Cardiac septum (tissue), 1 donor: Measurements from ENCODE around the gene CENPB. TPM values are rescaled to one million over a fixed set of nuclear protein-coding genes. Genes with fewer than 3 reads are reported as not detected.
"Not testable (repeated sequence)": the region's sequence is repeated elsewhere in the genome, so short reads cannot be mapped to it uniquely, and the experiment has no call there.

Experiments used
- DNase-seq: peaks from one replicate; pipeline ENCODE4 v3.0.0-alpha.2; 2020; ENCODE audit warnings: low spot score
- intact Hi-C: fragments of 100-400 bp; cut with DNase I; formaldehyde crosslinking; loops from one replicate; pipeline ENCODE4 v1.14.0; 2022
- long read RNA-seq: library from polyadenylated mRNA; unstranded; transcript quantifications from one replicate; pipeline ENCODE4 v2.0.0, GENCODE V29; 2021
- total RNA-seq: library from RNA; stranded (reverse); fragmentation: NEBNext Ultra II Directional; extraction: Animal tissue kit (Norgen Biotek cat#: 25700); gene quantifications from one replicate; pipeline ENCODE4 v1.2.1, GENCODE V29; 2021
- donor health status: DM: no; HTN: no; CAD: no.

CENPB gene
- total RNA-seq: 79.8 TPM
- long read RNA-seq, transcript CENPB-201 (1 exons, 2,840 nt): major isoform, 15 of 15 reads
- long read RNA-seq, partial matches to known transcripts: 0 of 15 reads
- long read RNA-seq, other reads (novel, unspliced or antisense): 0 of 15 reads

GRCh38 chr20:3786665-3787323 is at the start of gene CENPB:
TSS of gene CENPB (minus strand) at chr20:3786740. CDS start at chr20:3786483, 257 bp downstream.
- intact Hi-C loops: loop anchor here (1.0 to 10.0 kb wide), 3 partner anchors 32 to 288 kb away; partner anchors contain the start of gene RNF24
- DNase-seq: peak; percentile 94

- intact Hi-C loops: no loop called here
- DNase-seq: no peak
Observed at GRCh38 chr20:3836132-3836531, 49.6 kb upstream of the CENPB start.

GRCh38 chr20:3829891-3830290 is 43.4 kb upstream of the CENPB start:
- DNase-seq, intact Hi-C loops: not testable (repeated sequence)

- DNase-seq: no peak
- intact Hi-C loops: no loop called here
Observed at GRCh38 chr20:3828798-3829197, 42.3 kb upstream of the CENPB start.

GRCh38 chr20:3826420-3826819 is 39.9 kb upstream of the CENPB start:
- intact Hi-C loops: no loop called here
- no peak for DNase-seq

GRCh38 chr20:3825526-3825925 is 39.0 kb upstream of the CENPB start:
- DNase-seq: no peak
- intact Hi-C loops: no loop called here

GRCh38 chr20:3823881-3824280 is 37.3 kb upstream of the CENPB start:
- intact Hi-C loops: no loop called here

GRCh38 chr20:3821996-3822395 is 35.5 kb upstream of the CENPB start:
- no peak for DNase-seq
- intact Hi-C loops: no loop called here

More at GRCh38 chr20:3823881-3824280, 37.3 kb upstream of the CENPB start:
- DNase-seq: no peak

- intact Hi-C loops: no loop called here
- DNase-seq: no peak
Observed at GRCh38 chr20:3820901-3821727, 34.6 kb upstream of the CENPB start.

GRCh38 chr20:3820048-3820900 is 33.7 kb upstream of the CENPB start, which contains the start of gene AP5S1:
TSS of gene AP5S1 (plus strand) at chr20:3820547. CDS start at chr20:3822118, 1,571 bp downstream.
- DNase-seq: peak; percentile 99

GRCh38 chr20:3819411-3820047 is 33.0 kb upstream of the CENPB start:
- DNase-seq: no peak
- intact Hi-C loops: no loop called here

More at GRCh38 chr20:3820048-3820900, 33.7 kb upstream of the CENPB start, which contains the start of gene AP5S1:
- intact Hi-C loops: no loop called here

GRCh38 chr20:3818155-3819151 is 31.9 kb upstream of the CENPB start:
- intact Hi-C loops: loop anchor here (1.0 kb wide), 1 partner anchor 31 kb away; no protein-coding TSS in a partner anchor
- no peak for DNase-seq

GRCh38 chr20:3815703-3816315 is 29.3 kb upstream of the CENPB start:
- intact Hi-C loops: no loop called here

GRCh38 chr20:3814928-3815495 is 28.5 kb upstream of the CENPB start:
- no peak for DNase-seq
- intact Hi-C loops: no loop called here

More at GRCh38 chr20:3815703-3816315, 29.3 kb upstream of the CENPB start:
- DNase-seq: no peak

- no peak for DNase-seq
- intact Hi-C loops: no loop called here
Observed at GRCh38 chr20:3813848-3814581, 27.5 kb upstream of the CENPB start.
